ENCODE data around the gene BPIFB2.

The BPIFB2 gene

DNA sequence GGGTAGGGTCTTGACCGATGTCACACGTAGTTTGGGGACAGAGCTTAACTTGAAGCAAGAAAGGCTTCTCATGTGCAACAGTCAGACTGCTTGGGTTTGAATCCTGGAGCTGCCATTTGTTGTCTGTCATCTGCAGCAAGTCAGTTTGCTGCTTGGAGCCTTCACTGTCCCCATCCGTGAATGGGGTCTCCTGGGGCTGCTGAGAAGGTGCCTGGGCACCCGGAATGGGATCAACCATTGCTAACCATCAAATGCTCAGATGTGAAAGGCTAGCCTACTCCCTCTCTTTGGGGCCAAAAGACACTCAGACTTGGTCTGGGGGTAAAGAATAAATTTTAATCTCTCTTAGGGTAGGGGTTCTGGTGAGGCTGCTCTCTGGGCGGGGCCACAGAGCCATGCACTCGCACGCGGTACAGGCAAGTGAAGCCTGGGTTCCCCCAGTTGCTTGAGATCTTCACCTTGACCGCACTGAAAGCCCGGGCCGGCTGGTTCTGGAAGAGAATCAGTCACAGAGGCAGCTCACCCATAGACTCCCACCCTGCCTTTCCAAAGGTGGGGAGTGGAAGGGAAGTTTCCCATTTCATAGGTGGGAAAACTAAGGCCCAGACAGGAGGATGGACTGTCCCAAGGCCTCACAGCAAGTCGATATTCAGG is 23.9 kb upstream of the BPIFB2 start:
- TF ChIP-seq NFIC (IDR thresholded peaks at IDR 0.05) (no peak), TAF1 (IDR thresholded peaks at IDR 0.05; ENCODE audit: low read depth) (no peak), ZBTB7A (IDR thresholded peaks at IDR 0.05; ENCODE audit: low read depth) (no peak), EP300 (IDR thresholded peaks at IDR 0.05; ENCODE audit: borderline replicate concordance) (no peak), EGR1 (IDR thresholded peaks at IDR 0.05) (no peak), FOXM1 (IDR thresholded peaks at IDR 0.05; ENCODE audit: borderline replicate concordance, low read depth) (no peak), CEBPB (IDR thresholded peaks at IDR 0.05) (no peak), RAD21 (IDR thresholded peaks at IDR 0.05; ENCODE audit: low read depth) (no peak), TEAD4 (IDR thresholded peaks at IDR 0.05) (no peak), YY1 (IDR thresholded peaks at IDR 0.05; ENCODE audit: low read depth) (no peak), CREB1 (IDR thresholded peaks at IDR 0.05; ENCODE audit: low read depth) (no peak), TCF12 (IDR thresholded peaks at IDR 0.05; ENCODE audit: low read depth) (no peak)
- TF ChIP-seq, protein P1, sequence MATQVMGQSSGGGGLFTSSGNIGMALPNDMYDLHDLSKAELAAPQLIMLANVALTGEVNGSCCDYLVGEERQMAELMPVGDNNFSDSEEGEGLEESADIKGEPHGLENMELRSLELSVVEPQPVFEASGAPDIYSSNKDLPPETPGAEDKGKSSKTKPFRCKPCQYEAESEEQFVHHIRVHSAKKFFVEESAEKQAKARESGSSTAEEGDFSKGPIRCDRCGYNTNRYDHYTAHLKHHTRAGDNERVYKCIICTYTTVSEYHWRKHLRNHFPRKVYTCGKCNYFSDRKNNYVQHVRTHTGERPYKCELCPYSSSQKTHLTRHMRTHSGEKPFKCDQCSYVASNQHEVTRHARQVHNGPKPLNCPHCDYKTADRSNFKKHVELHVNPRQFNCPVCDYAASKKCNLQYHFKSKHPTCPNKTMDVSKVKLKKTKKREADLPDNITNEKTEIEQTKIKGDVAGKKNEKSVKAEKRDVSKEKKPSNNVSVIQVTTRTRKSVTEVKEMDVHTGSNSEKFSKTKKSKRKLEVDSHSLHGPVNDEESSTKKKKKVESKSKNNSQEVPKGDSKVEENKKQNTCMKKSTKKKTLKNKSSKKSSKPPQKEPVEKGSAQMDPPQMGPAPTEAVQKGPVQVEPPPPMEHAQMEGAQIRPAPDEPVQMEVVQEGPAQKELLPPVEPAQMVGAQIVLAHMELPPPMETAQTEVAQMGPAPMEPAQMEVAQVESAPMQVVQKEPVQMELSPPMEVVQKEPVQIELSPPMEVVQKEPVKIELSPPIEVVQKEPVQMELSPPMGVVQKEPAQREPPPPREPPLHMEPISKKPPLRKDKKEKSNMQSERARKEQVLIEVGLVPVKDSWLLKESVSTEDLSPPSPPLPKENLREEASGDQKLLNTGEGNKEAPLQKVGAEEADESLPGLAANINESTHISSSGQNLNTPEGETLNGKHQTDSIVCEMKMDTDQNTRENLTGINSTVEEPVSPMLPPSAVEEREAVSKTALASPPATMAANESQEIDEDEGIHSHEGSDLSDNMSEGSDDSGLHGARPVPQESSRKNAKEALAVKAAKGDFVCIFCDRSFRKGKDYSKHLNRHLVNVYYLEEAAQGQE (IDR thresholded peaks at IDR 0.05; ENCODE audit: low read depth), result no peak
- TF ChIP-seq, protein P2, sequence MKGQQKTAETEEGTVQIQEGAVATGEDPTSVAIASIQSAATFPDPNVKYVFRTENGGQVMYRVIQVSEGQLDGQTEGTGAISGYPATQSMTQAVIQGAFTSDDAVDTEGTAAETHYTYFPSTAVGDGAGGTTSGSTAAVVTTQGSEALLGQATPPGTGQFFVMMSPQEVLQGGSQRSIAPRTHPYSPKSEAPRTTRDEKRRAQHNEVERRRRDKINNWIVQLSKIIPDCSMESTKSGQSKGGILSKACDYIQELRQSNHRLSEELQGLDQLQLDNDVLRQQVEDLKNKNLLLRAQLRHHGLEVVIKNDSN (IDR thresholded peaks at IDR 0.05), result no peak
- TF ChIP-seq, protein P3, sequence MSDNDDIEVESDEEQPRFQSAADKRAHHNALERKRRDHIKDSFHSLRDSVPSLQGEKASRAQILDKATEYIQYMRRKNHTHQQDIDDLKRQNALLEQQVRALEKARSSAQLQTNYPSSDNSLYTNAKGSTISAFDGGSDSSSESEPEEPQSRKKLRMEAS (IDR thresholded peaks at IDR 0.05), result no peak

DNA sequence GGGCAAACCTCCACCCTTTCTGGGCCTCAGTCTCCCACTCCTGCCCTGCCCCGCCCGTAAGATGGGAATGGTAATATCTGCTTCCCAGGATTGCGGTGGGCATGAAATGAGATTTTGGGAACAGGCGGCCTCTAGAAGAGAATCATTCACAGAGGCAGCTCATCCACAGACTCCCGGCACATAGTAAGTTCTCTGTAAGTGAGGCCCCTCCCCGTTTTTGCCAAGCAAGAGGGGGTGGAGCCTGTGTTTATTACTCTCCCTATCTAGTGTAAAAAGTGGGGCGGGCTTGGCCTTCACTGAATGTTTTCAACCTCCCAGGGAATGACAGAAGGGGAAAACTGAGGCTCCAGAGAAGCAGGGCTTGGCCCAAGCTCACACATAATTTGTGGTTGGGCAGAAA is 23.3 kb upstream of the BPIFB2 start:
- no peak for TF ChIP-seq TAF1 (IDR thresholded peaks at IDR 0.05; ENCODE audit: low read depth)
- TF ChIP-seq, protein P1 (IDR thresholded peaks at IDR 0.05; ENCODE audit: low read depth), result no peak

DNA sequence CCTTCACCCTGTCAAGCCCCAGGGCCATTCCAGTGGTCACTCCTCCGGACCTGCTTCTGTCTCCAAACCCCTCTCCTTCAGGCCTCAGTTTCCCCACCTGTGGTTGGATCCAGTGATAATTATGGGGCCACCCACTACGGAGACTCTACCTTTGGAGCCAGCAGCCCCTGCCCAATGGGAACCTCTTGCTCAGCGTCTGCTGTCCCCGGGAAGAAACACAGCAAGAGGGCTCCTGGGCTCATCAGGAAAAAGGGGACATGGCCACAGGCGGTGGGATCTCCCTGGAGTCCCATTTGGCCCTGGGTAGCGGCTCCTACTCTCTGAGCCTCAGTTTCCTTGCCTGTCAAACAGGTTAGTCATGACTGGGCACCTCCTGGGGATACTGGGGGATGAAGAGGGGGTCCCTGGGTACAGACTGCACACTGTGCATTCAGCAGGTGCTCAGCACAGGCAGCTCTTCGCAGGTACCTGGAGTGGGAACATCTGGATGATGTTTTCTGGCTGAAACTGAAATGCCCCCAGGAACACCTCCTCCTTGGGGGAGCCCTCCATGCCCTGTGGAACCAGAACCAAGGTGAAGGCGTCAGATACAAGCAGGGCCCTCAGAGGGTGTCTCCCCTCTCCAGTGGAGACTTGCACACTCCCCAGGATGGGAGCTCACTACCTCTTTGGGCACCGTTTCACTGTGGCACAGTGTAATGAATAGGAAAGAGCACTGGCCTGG is 22.7 kb upstream of the BPIFB2 start:
- TF ChIP-seq EGR1 (IDR thresholded peaks at IDR 0.05) (no peak), RAD21 (IDR thresholded peaks at IDR 0.05; ENCODE audit: low read depth) (no peak)
- TF ChIP-seq, protein P1 (IDR thresholded peaks at IDR 0.05; ENCODE audit: low read depth), result no peak

DNA sequence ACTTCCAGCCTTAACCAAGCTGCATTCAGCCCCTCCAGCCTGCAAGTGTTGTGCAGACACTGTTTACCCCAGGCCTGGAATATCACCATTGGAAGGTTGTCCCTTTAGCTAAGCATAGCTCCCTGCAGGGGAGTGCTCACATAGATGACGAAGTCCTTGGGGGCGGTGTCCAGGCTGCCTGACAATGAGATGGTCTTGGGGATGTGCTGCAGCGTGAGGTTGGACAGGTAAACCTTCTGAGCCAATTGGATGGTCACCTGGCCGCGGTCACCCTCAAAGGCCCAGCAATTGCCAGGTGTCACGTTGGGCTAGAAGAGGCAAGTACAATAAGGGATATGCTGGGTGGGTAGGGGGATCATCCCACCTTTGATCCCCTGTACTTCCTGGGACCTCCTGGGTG is 21.9 kb upstream of the BPIFB2 start:
- TF ChIP-seq, protein P2 (IDR thresholded peaks at IDR 0.05), result no peak
- TF ChIP-seq FOXM1 (IDR thresholded peaks at IDR 0.05; ENCODE audit: borderline replicate concordance, low read depth) (no peak), CEBPB (IDR thresholded peaks at IDR 0.05) (no peak), TAF1 (IDR thresholded peaks at IDR 0.05; ENCODE audit: low read depth) (no peak)

DNA sequence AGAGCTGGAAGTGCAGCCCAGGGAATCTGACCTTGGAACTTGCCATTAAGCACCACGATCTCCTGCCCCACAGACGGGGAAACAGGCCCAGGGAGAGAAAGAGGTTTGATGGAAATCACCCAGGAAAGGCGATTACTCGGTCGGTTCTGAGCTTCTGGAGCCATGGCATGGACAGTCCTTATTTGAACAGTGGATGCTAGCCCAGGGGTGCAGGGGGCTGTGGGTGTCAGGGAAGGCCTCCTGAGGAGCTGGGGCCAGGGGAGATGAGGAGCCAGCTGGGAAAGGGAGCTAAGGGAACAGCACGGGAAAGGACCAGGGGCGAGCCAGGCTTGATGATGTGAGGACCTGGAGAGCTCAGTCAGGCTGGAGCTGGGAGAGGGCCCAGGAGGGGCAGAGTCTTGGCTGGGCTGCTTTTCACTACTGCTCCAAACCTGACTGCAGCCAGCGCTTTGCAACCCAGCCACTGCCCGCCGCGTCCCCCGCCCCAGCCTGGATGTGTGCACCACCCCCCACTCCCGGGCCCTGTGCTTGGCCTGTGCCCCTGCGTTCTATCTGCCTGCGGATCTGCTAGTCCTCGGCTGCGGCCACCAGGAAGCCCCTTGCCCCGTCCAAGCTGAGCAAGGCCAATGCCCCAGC is 21.1 kb upstream of the BPIFB2 start:
- TF ChIP-seq, protein P1 (IDR thresholded peaks at IDR 0.05; ENCODE audit: low read depth), result no peak
- TF ChIP-seq EGR1 (IDR thresholded peaks at IDR 0.05), result no peak
- no peak for TF ChIP-seq RAD21 (IDR thresholded peaks at IDR 0.05; ENCODE audit: low read depth)
- no peak for TF ChIP-seq NFIC (IDR thresholded peaks at IDR 0.05)
- no peak for TF ChIP-seq EP300 (IDR thresholded peaks at IDR 0.05; ENCODE audit: borderline replicate concordance)
- TF ChIP-seq TEAD4 (IDR thresholded peaks at IDR 0.05), result no peak
- no peak for TF ChIP-seq ZBTB7A (IDR thresholded peaks at IDR 0.05; ENCODE audit: low read depth)

Measured in Ishikawa (cell line).